HepG2 (cell line): ENCODE measurements around the gene HERC6. TPM values are rescaled to one million over a fixed set of nuclear protein-coding genes. Genes with fewer than 3 reads are reported as not detected.

Experiments used
- ATAC-seq: fragments of 200-7000 bp; cut with Tn5 transposase; 3 replicates; pipeline ENCODE4 v1.9.1; 2020; ENCODE audit warnings: mild to moderate bottlenecking, moderate library complexity
- BruUV-seq: library from RNA; stranded (reverse); fragments of 400-500 nt; replicated peaks from 2 replicates; lab custom pipeline; 2021; lab: Mats Ljungman, UMichigan
- CTCF ChIA-PET: fragments of 300-600 bp; formaldehyde crosslinking; extraction: SDS; loops from one replicate; lab custom pipeline; 2021; ENCODE audit warnings: low total read pairs, inconsistent platforms, low intra/inter-chr PET ratio; lab: Yijun Ruan, JAX
- POLR2A ChIA-PET: fragments of 350-600 bp; sonication (Branson Sonifier 250); formaldehyde crosslinking; loops from one replicate; lab custom pipeline; 2020; ENCODE audit warnings: antibody characterized with exemption, inconsistent platforms; lab: Yijun Ruan, JAX
- DNase-seq: peaks from one replicate; pipeline ENCODE4 v3.0.0-alpha.2; 2015; ENCODE audit warnings: low spot score
- FAIRE-seq: peaks from 3 replicates; lab custom pipeline; 2011; peaks lifted over from hg19 to GRCh38; lab: Jason Lieb, UNC
- H2AFZ ChIP-seq: one replicate; pipeline ENCODE4 v1.6.1; 2011; ENCODE audit warnings: low read length, inconsistent platforms
- H3K27ac ChIP-seq: fragments of 300-600 bp; 3 replicates; pipeline ENCODE4 v1.8.0; 2011; ENCODE audit warnings: mixed run types, mild to moderate bottlenecking, mixed read lengths, low read length, inconsistent platforms; ENCODE audit not compliant: insufficient read depth; ENCODE audit errors: extremely low read length
- H3K27me3 ChIP-seq, 2 experiments: fragments of 200-600 bp in 1 of 2; 2 replicates in 1 of 2; 3 replicates in 1 of 2; pipeline versions ENCODE4 v1.6.0 to v1.8.0; 2011; ENCODE audit warnings: low read length in 2 of 2, mild to moderate bottlenecking in 2 of 2, moderate library complexity in 2 of 2, inconsistent platforms in 1 of 2; ENCODE audit not compliant: insufficient read depth in 2 of 2, control insufficient read depth in 1 of 2
- H3K36me3 ChIP-seq, 2 experiments: fragments of 200-600 bp in 1 of 2; replicated peaks in 1 of 2; 2 replicates in 1 of 2; 3 replicates in 1 of 2; pipeline versions ENCODE4 v1.5.1 to v1.8.0; 2011; ENCODE audit warnings: low read length in 2 of 2, inconsistent platforms in 1 of 2; ENCODE audit not compliant: insufficient read depth in 2 of 2, control insufficient read depth in 1 of 2
- H3K4me1 ChIP-seq: 2 replicates; pipeline ENCODE4 v1.5.1; 2012; ENCODE audit warnings: low read length, inconsistent platforms; ENCODE audit not compliant: insufficient read depth
- H3K4me2 ChIP-seq: 2 replicates; pipeline ENCODE4 v1.6.0; 2011; ENCODE audit warnings: low read depth, low read length, inconsistent platforms
- H3K4me3 ChIP-seq, 3 experiments: fragments of 200-600 bp in 1 of 3; sonication (generic), shearing (Covaris generic) in 1 of 3; replicated peaks in 1 of 3; 2 replicates each; pipeline ENCODE4 v1.5.1; 2011 to 2016; ENCODE audit warnings: low read length in 3 of 3, inconsistent platforms in 2 of 3, low read depth in 2 of 3, mild to moderate bottlenecking in 2 of 3, control low read depth in 1 of 3, mixed read lengths in 1 of 3; ENCODE audit not compliant: insufficient read depth in 1 of 3
- H3K79me2 ChIP-seq: one replicate; pipeline ENCODE4 v1.6.1; 2011; ENCODE audit warnings: low read length, inconsistent platforms; ENCODE audit not compliant: insufficient read depth
- H3K9ac ChIP-seq: 2 replicates; pipeline ENCODE4 v1.6.0; 2011; ENCODE audit warnings: mild to moderate bottlenecking, low read depth, low read length, inconsistent platforms; ENCODE audit not compliant: insufficient read depth
- H3K9me3 ChIP-seq: 2 replicates; pipeline ENCODE4 v1.5.1; 2012; ENCODE audit warnings: mild to moderate bottlenecking, low read length
- H4K20me1 ChIP-seq: 2 replicates; pipeline ENCODE4 v1.6.0; 2011; ENCODE audit warnings: inconsistent platforms, mild to moderate bottlenecking, low read length, moderate library complexity; ENCODE audit not compliant: insufficient read depth
- CREM ChIP-seq, 2 experiments: sonication (generic) in 1 of 2; formaldehyde crosslinking in 1 of 2; IDR thresholded peaks; 2 replicates each; pipeline versions ENCODE4 v1.4.0 to v1.6.1; 2016 to 2020; ENCODE audit warnings: antibody characterized with exemption in 1 of 2, mild to moderate bottlenecking in 1 of 2, missing genetic modification reagents in 1 of 2
- FLYWCH1 ChIP-seq: sonication (generic); formaldehyde crosslinking; IDR thresholded peaks from 2 replicates; pipeline ENCODE4 v1.8.1; 2023; ENCODE audit warnings: mild to moderate bottlenecking, missing genetic modification reagents
- FOXM1 ChIP-seq: sonication (generic); formaldehyde crosslinking; IDR thresholded peaks from 2 replicates; pipeline ENCODE4 v1.5.0; 2020; ENCODE audit warnings: missing genetic modification reagents
- HMG20B ChIP-seq: conservative IDR thresholded peaks from 2 replicates; pipeline ENCODE4 v1.6.1; 2016; ENCODE audit warnings: missing genetic modification reagents, missing compliant biosample characterization
- JDP2 ChIP-seq: sonication (generic); formaldehyde crosslinking; IDR thresholded peaks from 2 replicates; pipeline ENCODE4 v1.8.1; 2022; ENCODE audit warnings: missing genetic modification reagents, borderline replicate concordance
- MAFK ChIP-seq, 2 experiments: IDR thresholded peaks in 1 of 2; conservative IDR thresholded peaks in 1 of 2; 2 replicates each; pipeline ENCODE4 v1.6.1; 2011; ENCODE audit warnings: improper control_type of control experiment in 2 of 2, low read length in 2 of 2
- MXI1 ChIP-seq: IDR thresholded peaks from 3 replicates; pipeline ENCODE4 v1.6.1; 2012; ENCODE audit warnings: low read depth, low read length, inconsistent platforms, borderline replicate concordance
- REPIN1 ChIP-seq: sonication (generic); formaldehyde crosslinking; IDR thresholded peaks from 2 replicates; pipeline ENCODE4 v1.8.0; 2022; ENCODE audit warnings: missing genetic modification reagents, low read depth, mild to moderate bottlenecking, borderline replicate concordance
- SSRP1 ChIP-seq: IDR thresholded peaks from 2 replicates; pipeline ENCODE4 v1.6.1; 2016; ENCODE audit warnings: control low read depth
- TEF ChIP-seq: sonication (generic); formaldehyde crosslinking; IDR thresholded peaks from 2 replicates; pipeline ENCODE4 v1.5.0; 2020; ENCODE audit warnings: missing genetic modification reagents
- ZNF24 ChIP-seq: fragments of 450-650 bp; IDR thresholded peaks from 2 replicates; pipeline ENCODE4 v1.6.1; 2017; ENCODE audit warnings: antibody characterized with exemption, mild to moderate bottlenecking
- ZNF263 ChIP-seq: sonication (generic); formaldehyde crosslinking; IDR thresholded peaks from 2 replicates; pipeline ENCODE4 v1.4.0; 2020; ENCODE audit warnings: missing genetic modification reagents
- ZNF501 ChIP-seq: sonication (generic); formaldehyde crosslinking; IDR thresholded peaks from 2 replicates; pipeline ENCODE4 v1.5.1; 2020; ENCODE audit warnings: mild to moderate bottlenecking, moderate library complexity, missing genetic modification reagents
- ZNF614 ChIP-seq: IDR thresholded peaks from 2 replicates; pipeline ENCODE4 v1.6.1; 2018; ENCODE audit warnings: missing biosample characterization, missing genetic modification reagents, inconsistent platforms, borderline replicate concordance
- ZNF615 ChIP-seq: sonication (generic); formaldehyde crosslinking; IDR thresholded peaks from 2 replicates; pipeline ENCODE4 v1.5.0; 2020; ENCODE audit warnings: mild to moderate bottlenecking, missing genetic modification reagents, borderline replicate concordance
- ZNF619 ChIP-seq: sonication (generic); formaldehyde crosslinking; IDR thresholded peaks from 2 replicates; pipeline ENCODE4 v1.4.0; 2020; ENCODE audit warnings: mild to moderate bottlenecking, missing genetic modification reagents
- ZNF720 ChIP-seq: sonication (generic); formaldehyde crosslinking; IDR thresholded peaks from 2 replicates; pipeline ENCODE4 v1.4.0; 2020; ENCODE audit warnings: missing genetic modification reagents
- in situ Hi-C: cut with HindIII; loops from 2 replicates; pipeline ENCODE4 v1.10.0; 2017; ENCODE audit warnings: low pct_unique_long_range_greater_than_20kb; ENCODE audit not compliant: extremely low pct_ligation_motif_present
- intact Hi-C: fragments of 100-400 bp; cut with micrococcal nuclease; formaldehyde crosslinking; loops from one replicate; pipeline ENCODE4 v1.10.0; 2022; ENCODE audit not compliant: unreplicated experiment
- polyA plus RNA-seq, 8 experiments: library from polyadenylated mRNA; depleted of rRNA in 3 of 8; stranded (reverse) in 7 of 8; unstranded in 1 of 8; fragments of >200 nt; fragmentation: Illumina TruSeq in 4 of 8; extraction: Trizol in 4 of 8; gene quantifications; 2 replicates each; pipeline versions ENCODE4 v1.2.1 to v1.2.3, GENCODE V29; 2011 to 2016; ENCODE audit warnings: low read depth in 4 of 8, missing spikeins in 1 of 8, mixed read lengths in 1 of 8; ENCODE audit not compliant: insufficient read depth in 1 of 8
- total RNA-seq, 5 experiments: library from RNA; depleted of rRNA; stranded (reverse); fragments of >200 nt; fragmentation: Illumina TruSeq; extraction: Trizol; gene quantifications; 2 replicates each; pipeline ENCODE4 v1.2.3, GENCODE V29; 2016; ENCODE audit warnings: low read depth in 1 of 5
- TF ChIP-seq, protein P1 (sequence below): sonication (generic); formaldehyde crosslinking; IDR thresholded peaks from 2 replicates; pipeline ENCODE4 v1.5.0; 2020; ENCODE audit warnings: mild to moderate bottlenecking, missing genetic modification reagents

The HERC6 gene
- total and polyA plus RNA-seq, 2 of the 13 experiments (the other 11 are each of a cell fraction or from before 2014, with no cell fraction given): 0.50 to 2.0 TPM

- no peaks in the 10 kb centered on the region for H3K79me2 ChIP-seq
- ATAC-seq (no peak), FAIRE-seq (no peak), DNase-seq (no peak)
- no peaks in the 10 kb centered on the region for H4K20me1 ChIP-seq
- H3K27ac ChIP-seq: no peak overlapping the region
- no peaks in the 10 kb centered on the region for H3K27me3 ChIP-seq
- no peak overlapping the region for H3K4me2 ChIP-seq
- H3K9ac ChIP-seq: no peak overlapping the region
- TF ChIP-seq HMG20B (CRISPR knock-in tag) (no peak), TEF (CRISPR knock-in tag) (no peak), JDP2 (no peak), FOXM1 (no peak), ZNF720 (no peak), ZNF263 (CRISPR knock-in tag) (no peak), REPIN1 (no peak), FLYWCH1 (CRISPR knock-in tag) (no peak), ZNF501 (CRISPR knock-in tag) (no peak), CREM (IDR thresholded peaks at IDR 0.05) (no peak), CREM (CRISPR knock-in tag; IDR thresholded peaks at IDR 0.05) (no peak), ZNF614 (CRISPR knock-in tag) (no peak), ZNF619 (CRISPR knock-in tag) (no peak), MXI1 (no peak), SSRP1 (no peak), MAFK (conservative IDR thresholded peaks at IDR 0.05 in 1 of 2, IDR thresholded peaks at IDR 0.05 in 1 of 2; ENCODE audit: low read length in 2 of 2) (no peak), ZNF24 (no peak), ZNF615 (CRISPR knock-in tag) (no peak)
- TF ChIP-seq, protein P1, sequence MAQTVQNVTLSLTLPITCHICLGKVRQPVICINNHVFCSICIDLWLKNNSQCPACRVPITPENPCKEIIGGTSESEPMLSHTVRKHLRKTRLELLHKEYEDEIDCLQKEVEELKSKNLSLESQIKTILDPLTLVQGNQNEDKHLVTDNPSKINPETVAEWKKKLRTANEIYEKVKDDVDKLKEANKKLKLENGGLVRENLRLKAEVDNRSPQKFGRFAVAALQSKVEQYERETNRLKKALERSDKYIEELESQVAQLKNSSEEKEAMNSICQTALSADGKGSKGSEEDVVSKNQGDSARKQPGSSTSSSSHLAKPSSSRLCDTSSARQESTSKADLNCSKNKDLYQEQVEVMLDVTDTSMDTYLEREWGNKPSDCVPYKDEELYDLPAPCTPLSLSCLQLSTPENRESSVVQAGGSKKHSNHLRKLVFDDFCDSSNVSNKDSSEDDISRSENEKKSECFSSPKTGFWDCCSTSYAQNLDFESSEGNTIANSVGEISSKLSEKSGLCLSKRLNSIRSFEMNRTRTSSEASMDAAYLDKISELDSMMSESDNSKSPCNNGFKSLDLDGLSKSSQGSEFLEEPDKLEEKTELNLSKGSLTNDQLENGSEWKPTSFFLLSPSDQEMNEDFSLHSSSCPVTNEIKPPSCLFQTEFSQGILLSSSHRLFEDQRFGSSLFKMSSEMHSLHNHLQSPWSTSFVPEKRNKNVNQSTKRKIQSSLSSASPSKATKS (CRISPR knock-in tag): no peak
- ChIA-PET CTCF (no interaction called here), POLR2A (no interaction called here)
- H3K36me3 ChIP-seq: no peaks in the 10 kb centered on the region
- no peak overlapping the region for H2AFZ ChIP-seq
- H3K4me1 ChIP-seq: no peaks in the 10 kb centered on the region
- no peaks in the 10 kb centered on the region for H3K9me3 ChIP-seq
- intact Hi-C loops: no loop called here
- in situ Hi-C loops: no loop called here
- H3K4me3 ChIP-seq: no peak overlapping the region
- BruUV-seq: no TSS peak
Measured at GRCh38 chr4:88441696-88442095, 63.0 kb downstream of the HERC6 start.
